Activated T-helper 1 cell treated with anti-CD3 and anti-CD28 coated beads, Interleukin-12 subunit alpha, Interleukin-12 subunit beta, Interleukin-2, Interleukin-4 antibody, amounts not matched to agents 30 ng/mL and 10 ng/mL and 1 ng/mL, durations not matched to agents 14 hours and 24 hours and 36 hours (primary cell): ENCODE data around the gene NKX6-1. TPM values are rescaled to one million over a fixed set of nuclear protein-coding genes. Genes with fewer than 3 reads are reported as not detected.

ENCODE experiments used
- DNase-seq: peaks from one replicate; pipeline ENCODE4 v3.0.0; 2021; ENCODE audit warnings: low spot score
- H3K27ac Mint-ChIP-seq: one replicate; pipeline ENCODE4 v1.8.0; 2021; ENCODE audit warnings: mild to moderate bottlenecking, mixed read lengths
- H3K27me3 Mint-ChIP-seq: one replicate; pipeline ENCODE4 v1.8.0; 2022; ENCODE audit warnings: mild to moderate bottlenecking, moderate library complexity, mixed read lengths; ENCODE audit not compliant: insufficient read depth
- H3K36me3 Mint-ChIP-seq: one replicate; pipeline ENCODE4 v1.8.0; 2021; ENCODE audit warnings: low read depth, mixed read lengths
- H3K4me1 Mint-ChIP-seq: one replicate; pipeline ENCODE4 v1.8.0; 2021; ENCODE audit warnings: low read depth, mixed read lengths
- H3K4me3 Mint-ChIP-seq: one replicate; pipeline ENCODE4 v1.8.0; 2021; ENCODE audit warnings: mild to moderate bottlenecking, moderate library complexity, mixed read lengths
- H3K9me3 Mint-ChIP-seq: one replicate; pipeline ENCODE4 v1.8.0; 2021; ENCODE audit warnings: mixed read lengths
- intact Hi-C: fragments of 100-400 bp; cut with micrococcal nuclease; formaldehyde crosslinking; loops from one replicate; pipeline ENCODE4 v1.15.1; 2024
- total RNA-seq: library from RNA; stranded (reverse); gene quantifications from 2 replicates; pipeline ENCODE4 v1.2.3, GENCODE V29; 2022

NKX6-1 gene
- total RNA-seq, 1 donor from 2014 or later = not detected

DNA sequence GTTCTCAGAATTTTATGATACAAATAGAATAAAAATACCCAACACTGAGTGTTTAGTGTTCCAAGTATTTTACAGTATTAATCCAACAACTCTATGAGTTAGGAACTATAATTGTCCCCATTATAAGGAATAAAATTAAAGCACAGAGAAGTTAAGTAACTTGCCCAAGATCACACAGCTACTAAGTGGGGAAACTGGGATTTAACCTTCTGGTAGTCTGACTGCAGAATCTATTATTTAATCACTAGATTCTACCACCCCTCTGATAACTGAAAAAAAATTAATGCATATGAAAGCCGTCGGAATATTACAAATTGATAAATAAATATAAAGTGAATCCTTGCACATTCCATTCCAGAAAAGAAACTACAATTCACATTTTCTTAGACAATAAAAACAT, 5.7 kb upstream of the NKX6-1 start:
- Mint-ChIP-seq H3K27me3 (peaks cover 57% of the 10 kb centered on the region), H3K4me3 (no peak overlapping the region), H3K27ac (no peak overlapping the region), H3K36me3 (no peaks in the 10 kb centered on the region), H3K4me1 (no peaks in the 10 kb centered on the region), H3K9me3 (peaks cover 13% of the 10 kb centered on the region)
- intact Hi-C loops = no loop called here
- no peak for DNase-seq

- H3K27ac Mint-ChIP-seq = peak overlapping the region; percentile 46
- no peaks in the 10 kb centered on the region for H3K36me3 Mint-ChIP-seq
- H3K4me3 Mint-ChIP-seq = no peak overlapping the region
These were observed 4.7 kb upstream of the NKX6-1 start for GRCh38 chr4:84503495-84504437.

DNA sequence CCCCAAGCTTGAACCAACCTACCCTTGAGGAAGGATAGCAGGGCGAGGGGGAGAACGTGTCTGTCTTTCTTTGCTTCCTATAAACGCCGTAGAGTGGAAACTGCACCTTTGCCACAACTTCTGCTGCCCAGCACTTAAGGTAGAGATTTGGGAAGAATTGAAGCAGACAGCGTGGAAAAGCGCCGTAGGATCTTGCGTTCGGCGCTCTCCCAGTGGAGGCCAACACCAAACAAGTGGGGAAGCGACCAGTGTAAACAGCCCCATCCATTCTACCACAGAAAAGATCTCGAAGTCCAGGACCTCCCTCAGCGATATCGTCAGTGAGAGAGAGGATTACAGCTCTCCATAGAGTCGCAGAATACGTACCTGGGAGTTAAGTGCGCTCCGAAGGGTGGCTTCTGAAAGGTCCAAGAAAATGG, 3.9 kb upstream of the NKX6-1 start:
- peak overlapping the region; percentile 15 for H3K27ac Mint-ChIP-seq
- peaks cover 9% of the 10 kb centered on the region for H3K4me1 Mint-ChIP-seq
- no peak overlapping the region for H3K4me3 Mint-ChIP-seq
- H3K9me3 Mint-ChIP-seq = peaks cover 13% of the 10 kb centered on the region
- H3K36me3 Mint-ChIP-seq = peaks cover 3% of the 10 kb centered on the region
- intact Hi-C loops = no loop called here
- no peak for DNase-seq
- H3K27me3 Mint-ChIP-seq = peaks cover 67% of the 10 kb centered on the region

More at GRCh38 chr4:84503495-84504437, 4.7 kb upstream of the NKX6-1 start:
- no peak for DNase-seq
- H3K4me1 Mint-ChIP-seq = peaks cover 5% of the 10 kb centered on the region
- H3K27me3 Mint-ChIP-seq = peaks cover 65% of the 10 kb centered on the region
- intact Hi-C loops = no loop called here
- H3K9me3 Mint-ChIP-seq = peaks cover 13% of the 10 kb centered on the region

GRCh38 chr4:84502333-84502954, 3.4 kb upstream of the NKX6-1 start:
- H3K4me1 Mint-ChIP-seq = peaks cover 9% of the 10 kb centered on the region
- H3K4me3 Mint-ChIP-seq = no peak overlapping the region
- H3K9me3 Mint-ChIP-seq = peaks cover 13% of the 10 kb centered on the region
- intact Hi-C loops = no loop called here
- peak overlapping the region; percentile 19 for H3K27ac Mint-ChIP-seq
- no peak for DNase-seq
- peaks cover 67% of the 10 kb centered on the region for H3K27me3 Mint-ChIP-seq
- H3K36me3 Mint-ChIP-seq = peaks cover 3% of the 10 kb centered on the region

DNA sequence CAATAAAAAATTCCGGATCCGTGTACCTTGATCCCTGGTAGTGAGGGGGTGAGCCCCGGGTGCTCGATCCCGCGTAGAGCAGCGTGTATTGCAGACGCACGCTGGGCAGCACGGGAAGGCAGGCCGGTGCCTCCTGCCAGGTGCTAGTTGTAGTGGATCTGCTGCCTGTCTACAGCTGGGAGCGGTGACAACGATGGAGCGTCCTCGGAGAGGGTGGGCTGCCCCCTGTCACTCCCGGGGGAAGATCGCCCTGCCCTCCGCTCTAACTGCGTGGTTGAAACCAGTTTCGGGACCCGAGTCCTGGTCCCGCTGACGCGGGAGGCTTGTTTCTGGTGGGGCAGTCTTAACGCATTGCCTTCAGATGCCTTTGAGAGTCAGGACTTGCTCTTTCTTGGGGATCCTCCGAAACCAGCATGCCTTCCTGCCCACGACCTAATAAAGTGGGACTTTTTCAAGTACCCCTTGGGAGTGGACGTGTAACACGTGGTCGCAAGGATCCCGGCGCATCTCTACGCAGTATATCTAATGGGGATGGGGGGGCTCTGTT, 2.7 kb upstream of the NKX6-1 start:
- DNase-seq = no peak
- H3K4me3 Mint-ChIP-seq = no peak overlapping the region
- intact Hi-C loops = loop anchor here (2.0 kb wide), 2 partner anchors 19 to 81 kb away; partner anchors contain the start of gene CDS1
- H3K27me3 Mint-ChIP-seq = peaks cover 71% of the 10 kb centered on the region
- peak overlapping the region; percentile 19 for H3K27ac Mint-ChIP-seq
- peaks cover 9% of the 10 kb centered on the region for H3K4me1 Mint-ChIP-seq
- peaks cover 13% of the 10 kb centered on the region for H3K9me3 Mint-ChIP-seq
- H3K36me3 Mint-ChIP-seq = peaks cover 3% of the 10 kb centered on the region

DNA sequence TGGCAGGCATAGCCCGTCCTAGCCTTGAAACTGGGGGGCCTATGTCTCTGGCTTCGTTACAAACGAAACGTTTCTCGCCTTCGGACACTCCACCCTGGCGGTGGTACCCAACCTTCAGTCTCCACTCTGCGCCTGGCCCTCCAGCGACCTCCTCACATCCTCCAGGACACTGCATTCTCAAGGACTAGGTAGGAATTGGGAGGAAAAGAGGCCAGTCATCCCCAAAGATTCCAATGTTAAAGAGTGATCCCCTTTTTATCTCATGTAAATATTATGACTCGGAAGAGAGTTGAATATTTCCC, 2.1 kb upstream of the NKX6-1 start:
- H3K27ac Mint-ChIP-seq = no peak overlapping the region
- DNase-seq = no peak
- peaks cover 9% of the 10 kb centered on the region for H3K4me1 Mint-ChIP-seq
- H3K36me3 Mint-ChIP-seq = peaks cover 3% of the 10 kb centered on the region
- intact Hi-C loops = loop anchor here (2.0 kb wide), 2 partner anchors 18 to 82 kb away; partner anchors contain the start of gene CDS1
- H3K27me3 Mint-ChIP-seq = peaks cover 76% of the 10 kb centered on the region
- H3K9me3 Mint-ChIP-seq = peaks cover 13% of the 10 kb centered on the region
- H3K4me3 Mint-ChIP-seq = no peak overlapping the region

DNA sequence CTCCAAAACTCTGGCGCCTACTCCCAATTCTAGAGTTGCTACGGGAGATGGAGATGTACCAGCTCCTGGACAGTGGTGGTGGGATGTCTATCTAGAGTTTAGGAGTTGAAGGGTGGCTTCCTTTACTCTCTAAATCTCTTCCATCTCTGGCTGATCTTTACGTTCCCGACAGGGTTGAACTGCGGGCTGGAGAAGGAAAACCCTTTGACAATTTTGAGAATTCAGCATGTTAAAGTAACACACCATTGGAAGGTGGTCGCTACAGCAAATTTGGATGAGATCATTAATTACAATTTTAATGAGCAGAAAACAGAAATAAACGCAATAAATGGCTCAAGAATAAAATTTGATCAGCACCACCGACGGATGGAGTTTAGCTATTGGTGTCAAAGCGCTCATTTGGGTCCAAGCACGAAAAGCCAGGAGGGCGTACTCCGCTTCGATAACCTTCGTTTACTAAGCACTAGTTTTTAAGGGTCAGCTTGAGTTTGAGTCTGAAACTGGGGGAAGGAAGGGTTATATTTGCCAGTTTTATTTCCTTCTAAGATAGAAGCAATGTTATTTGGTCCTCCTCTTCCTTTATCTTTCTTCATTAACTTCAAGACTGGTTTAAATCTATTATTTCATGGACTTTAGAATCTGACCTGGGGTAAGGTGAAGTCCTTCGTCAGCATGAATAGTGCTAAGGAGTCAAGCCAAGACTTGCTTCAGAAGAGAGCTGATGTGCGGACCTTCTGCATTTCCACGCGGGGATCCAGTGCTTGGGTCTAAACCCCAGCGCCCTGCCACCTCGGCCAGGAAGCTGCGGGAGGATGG, 1.5 kb upstream of the NKX6-1 start:
- DNase-seq = no peak
- intact Hi-C loops = loop anchor here (2.0 kb wide), 2 partner anchors 18 to 82 kb away; partner anchors contain the start of gene CDS1
- Mint-ChIP-seq H3K27me3 (peaks cover 79% of the 10 kb centered on the region), H3K4me1 (peaks cover 9% of the 10 kb centered on the region), H3K9me3 (peaks cover 13% of the 10 kb centered on the region), H3K4me3 (no peak overlapping the region), H3K27ac (peak overlapping the region; percentile 8), H3K36me3 (peaks cover 3% of the 10 kb centered on the region)

DNA sequence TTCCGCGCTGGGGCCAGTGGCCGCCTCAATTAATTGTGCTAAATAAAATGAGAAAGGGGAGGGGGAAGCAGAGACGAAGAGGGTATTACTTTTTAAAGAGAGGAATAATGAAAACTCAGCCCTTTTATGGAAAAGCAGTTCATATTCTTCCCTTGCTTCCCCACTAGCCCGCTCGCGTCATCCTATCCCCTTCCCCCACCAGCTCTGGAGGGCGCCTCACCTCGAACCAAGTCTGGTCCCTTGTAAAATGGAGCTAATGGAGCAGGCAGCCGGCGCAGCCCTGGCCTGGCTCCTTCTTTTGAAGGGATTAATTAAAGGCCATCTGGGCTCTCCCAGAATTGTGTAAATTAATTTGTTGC, 511 bp upstream of the NKX6-1 start:
- peaks cover 3% of the 10 kb centered on the region for H3K36me3 Mint-ChIP-seq
- H3K4me1 Mint-ChIP-seq = peaks cover 9% of the 10 kb centered on the region
- intact Hi-C loops = loop anchor here (5.0 kb wide), 1 partner anchor 468 kb away; the partner anchor contains the start of gene WDFY3
- no peak overlapping the region for H3K27ac Mint-ChIP-seq
- DNase-seq = no peak
- H3K27me3 Mint-ChIP-seq = peaks cover 84% of the 10 kb centered on the region
- peaks cover 13% of the 10 kb centered on the region for H3K9me3 Mint-ChIP-seq
- no peak overlapping the region for H3K4me3 Mint-ChIP-seq

DNA sequence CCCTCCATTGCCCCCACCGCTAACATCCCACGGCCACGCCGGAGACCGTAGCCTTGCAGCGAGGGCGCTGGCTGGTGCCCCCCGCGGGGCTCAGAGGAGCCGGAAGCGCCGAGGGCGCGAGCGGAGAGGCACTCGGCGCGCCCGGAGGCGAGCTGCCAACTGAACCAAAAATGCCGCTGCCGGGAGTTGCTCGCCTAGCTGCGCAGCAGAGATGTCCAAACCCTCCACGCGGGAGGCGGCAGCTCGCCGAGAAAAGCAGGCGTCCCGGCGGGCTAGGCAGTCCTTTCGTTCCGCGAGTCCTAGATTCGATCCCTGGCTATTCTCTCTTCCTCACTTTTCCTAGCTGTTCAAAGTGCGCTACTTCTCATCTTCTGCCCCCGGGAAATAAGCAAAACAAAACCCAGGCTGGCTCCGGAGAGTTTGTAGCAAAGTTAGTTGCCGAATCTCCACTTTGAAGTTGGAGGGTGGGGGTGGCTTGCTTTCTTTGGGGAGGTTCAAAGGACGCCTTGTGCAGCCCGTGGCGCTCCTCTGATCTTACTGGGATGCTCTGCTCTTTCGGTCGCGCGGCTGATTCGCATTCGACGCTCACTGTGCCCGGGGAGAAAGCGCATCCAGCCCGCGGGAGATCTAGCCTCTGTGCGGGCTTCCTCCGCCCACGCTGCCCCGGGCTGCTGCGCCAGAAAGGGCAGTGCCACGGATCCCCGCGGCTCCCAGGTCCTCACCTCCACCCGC, 723 bp downstream of the NKX6-1 start:
- H3K27ac Mint-ChIP-seq = peak overlapping the region; percentile 80
- peaks cover 9% of the 10 kb centered on the region for H3K4me1 Mint-ChIP-seq
- intact Hi-C loops = loop anchor here (5.0 kb wide), 1 partner anchor 469 kb away; the partner anchor contains the start of gene WDFY3
- peaks cover 86% of the 10 kb centered on the region for H3K27me3 Mint-ChIP-seq
- peak overlapping the region; percentile 71 for H3K4me3 Mint-ChIP-seq
- peaks cover 3% of the 10 kb centered on the region for H3K36me3 Mint-ChIP-seq
- no peak for DNase-seq
- H3K9me3 Mint-ChIP-seq = peaks cover 13% of the 10 kb centered on the region

GRCh38 chr4:84497504-84498202, 1.4 kb downstream of the NKX6-1 start:
- Mint-ChIP-seq H3K4me3 (no peak overlapping the region), H3K36me3 (peaks cover 3% of the 10 kb centered on the region), H3K27ac (peak overlapping the region; percentile 63), H3K9me3 (peaks cover 13% of the 10 kb centered on the region), H3K27me3 (peaks cover 83% of the 10 kb centered on the region), H3K4me1 (peaks cover 9% of the 10 kb centered on the region)
- DNase-seq = no peak
- intact Hi-C loops = loop anchor here (5.0 kb wide), 1 partner anchor 470 kb away; the partner anchor contains the start of gene WDFY3

DNA sequence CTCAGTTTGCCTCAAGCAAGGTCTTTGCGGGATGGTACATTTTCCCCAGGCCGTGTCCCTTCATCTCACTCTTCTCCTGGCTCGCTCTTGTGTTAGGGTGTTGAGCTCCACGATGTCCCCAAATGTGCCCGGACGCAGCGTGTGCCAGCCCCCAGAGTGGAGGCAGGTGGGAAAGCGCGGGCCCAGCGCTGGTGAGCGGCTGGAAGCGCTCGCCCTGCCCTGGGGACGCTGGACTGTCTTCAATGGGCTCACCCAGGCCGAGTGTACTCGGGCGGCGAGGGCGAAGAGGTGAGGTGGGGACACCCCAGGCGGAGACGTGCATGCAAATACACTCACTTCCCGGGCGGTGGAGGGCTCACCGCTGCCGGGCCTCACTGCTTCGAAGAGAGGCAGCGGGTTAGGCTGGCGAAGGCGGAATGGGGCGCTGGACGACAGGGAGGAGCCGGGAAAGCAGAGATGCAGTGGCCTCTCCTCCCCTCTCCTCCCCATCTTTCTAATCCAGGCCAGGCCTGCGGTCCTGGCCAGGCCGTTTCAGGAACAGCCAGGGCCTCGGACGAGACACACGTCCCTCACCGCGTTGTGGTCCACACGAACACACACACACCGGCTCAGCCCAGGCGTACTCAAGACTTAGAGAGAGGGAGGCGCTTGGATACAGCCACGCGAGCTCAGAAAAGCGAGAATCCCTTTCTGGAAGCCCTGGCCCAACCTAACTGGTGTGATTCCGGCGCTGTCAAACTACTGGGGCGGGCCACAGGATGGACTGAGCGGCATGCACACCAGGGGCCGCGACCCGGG, 2.2 kb downstream of the NKX6-1 start:
- peaks cover 82% of the 10 kb centered on the region for H3K27me3 Mint-ChIP-seq
- peaks cover 3% of the 10 kb centered on the region for H3K36me3 Mint-ChIP-seq
- H3K9me3 Mint-ChIP-seq = peaks cover 13% of the 10 kb centered on the region
- peak overlapping the region; percentile 63 for H3K27ac Mint-ChIP-seq
- intact Hi-C loops = loop anchor here (5.0 kb wide), 1 partner anchor 470 kb away; the partner anchor contains the start of gene WDFY3
- no peak for DNase-seq
- no peak overlapping the region for H3K4me3 Mint-ChIP-seq
- H3K4me1 Mint-ChIP-seq = peaks cover 9% of the 10 kb centered on the region
